Progenitor cell of endocrine pancreas (in vitro differentiated cells): ENCODE data around the gene ZNF148. TPM values are rescaled to one million over a fixed set of nuclear protein-coding genes. Genes with fewer than 3 reads are reported as not detected.
A peak's percentile ranks its signal among the peaks of the same experiment; 100 is the strongest.

Experiments used
- DNase-seq: peaks from one replicate; pipeline ENCODE4 v3.0.0; 2021; ENCODE audit warnings: low spot score; ENCODE audit not compliant: unreplicated experiment
- H3K27ac Mint-ChIP-seq: 2 replicates; pipeline ENCODE4 v1.8.0; 2021; ENCODE audit warnings: mild to moderate bottlenecking, moderate library complexity, mixed read lengths
- H3K27me3 Mint-ChIP-seq: 2 replicates; pipeline ENCODE4 v1.8.0; 2021; ENCODE audit warnings: mixed read lengths
- H3K36me3 Mint-ChIP-seq: 2 replicates; pipeline ENCODE4 v1.8.0; 2022; ENCODE audit warnings: mixed read lengths; ENCODE audit not compliant: insufficient read depth
- H3K4me1 Mint-ChIP-seq: 2 replicates; pipeline ENCODE4 v1.8.0; 2021; ENCODE audit warnings: low read depth, mixed read lengths
- H3K4me3 Mint-ChIP-seq: 2 replicates; pipeline ENCODE4 v1.8.0; 2021; ENCODE audit warnings: low read depth, mild to moderate bottlenecking, moderate library complexity, mixed read lengths
- H3K9me3 Mint-ChIP-seq: 2 replicates; pipeline ENCODE4 v1.8.0; 2021; ENCODE audit warnings: low read depth, mixed read lengths
- total RNA-seq: library from RNA; stranded (reverse); gene quantifications from 2 replicates; pipeline ENCODE4 v1.2.1, GENCODE V29; 2021
- TF ChIP-seq, protein P1 (sequence below): fragments of 200-600 bp; sonication (generic); IDR thresholded peaks from one replicate; pipeline ENCODE4 v1.5.0; 2021; ENCODE audit warnings: antibody characterized with exemption, mild to moderate bottlenecking; ENCODE audit not compliant: unreplicated experiment

Gene ZNF148
- total RNA-seq, 1 donor from 2014 or later, result 48.6 TPM

DNA sequence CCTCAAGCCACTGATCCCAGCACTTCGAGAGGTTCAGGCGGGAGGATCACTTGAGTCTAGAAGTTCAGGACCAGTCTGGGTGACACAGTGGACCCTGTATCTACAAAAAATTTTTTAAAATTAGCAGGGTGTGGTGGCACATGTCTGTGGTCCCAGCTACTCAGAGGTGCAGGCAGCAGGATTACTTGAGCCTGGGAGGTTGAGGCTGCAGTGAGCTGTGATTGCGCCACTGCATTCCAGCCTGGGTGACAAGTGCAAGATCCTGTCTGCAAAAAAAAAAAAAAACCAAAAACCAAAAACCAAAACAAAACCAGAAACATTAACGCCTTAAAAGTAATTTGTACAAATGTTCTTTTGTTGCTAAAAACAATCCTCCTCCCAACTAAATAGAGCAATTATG, 134.6 kb downstream of the ZNF148 start:
- TF ChIP-seq, protein P1, sequence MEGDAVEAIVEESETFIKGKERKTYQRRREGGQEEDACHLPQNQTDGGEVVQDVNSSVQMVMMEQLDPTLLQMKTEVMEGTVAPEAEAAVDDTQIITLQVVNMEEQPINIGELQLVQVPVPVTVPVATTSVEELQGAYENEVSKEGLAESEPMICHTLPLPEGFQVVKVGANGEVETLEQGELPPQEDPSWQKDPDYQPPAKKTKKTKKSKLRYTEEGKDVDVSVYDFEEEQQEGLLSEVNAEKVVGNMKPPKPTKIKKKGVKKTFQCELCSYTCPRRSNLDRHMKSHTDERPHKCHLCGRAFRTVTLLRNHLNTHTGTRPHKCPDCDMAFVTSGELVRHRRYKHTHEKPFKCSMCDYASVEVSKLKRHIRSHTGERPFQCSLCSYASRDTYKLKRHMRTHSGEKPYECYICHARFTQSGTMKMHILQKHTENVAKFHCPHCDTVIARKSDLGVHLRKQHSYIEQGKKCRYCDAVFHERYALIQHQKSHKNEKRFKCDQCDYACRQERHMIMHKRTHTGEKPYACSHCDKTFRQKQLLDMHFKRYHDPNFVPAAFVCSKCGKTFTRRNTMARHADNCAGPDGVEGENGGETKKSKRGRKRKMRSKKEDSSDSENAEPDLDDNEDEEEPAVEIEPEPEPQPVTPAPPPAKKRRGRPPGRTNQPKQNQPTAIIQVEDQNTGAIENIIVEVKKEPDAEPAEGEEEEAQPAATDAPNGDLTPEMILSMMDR, result no peak
- no peak for DNase-seq
- Mint-ChIP-seq H3K27ac (no peak overlapping the region), H3K4me3 (no peak overlapping the region), H3K27me3 (no peaks in the 10 kb centered on the region), H3K4me1 (no peaks in the 10 kb centered on the region), H3K9me3 (no peaks in the 10 kb centered on the region), H3K36me3 (peaks cover 11% of the 10 kb centered on the region)

DNA sequence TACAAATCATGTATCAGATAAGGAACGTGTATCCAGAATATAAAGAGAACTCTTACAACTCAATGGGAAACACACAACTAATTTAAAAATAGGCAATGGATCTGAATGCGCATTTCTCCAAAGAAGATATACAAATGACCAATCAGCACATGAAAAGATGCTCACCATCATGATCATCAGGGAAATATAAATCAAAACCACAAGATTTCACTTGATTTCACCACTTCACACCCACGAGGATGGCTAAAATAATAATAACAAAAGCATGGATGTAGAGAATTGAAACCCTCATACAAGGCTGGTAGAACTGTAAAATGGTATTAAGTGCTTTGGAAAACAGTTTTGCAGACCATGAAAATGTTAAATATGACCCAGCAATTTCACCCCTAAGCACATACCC, 135.9 kb downstream of the ZNF148 start:
- Mint-ChIP-seq H3K27ac (no peak overlapping the region), H3K4me3 (no peak overlapping the region), H3K27me3 (no peaks in the 10 kb centered on the region), H3K4me1 (no peaks in the 10 kb centered on the region), H3K36me3 (peaks cover 8% of the 10 kb centered on the region), H3K9me3 (no peaks in the 10 kb centered on the region)
- no peak for DNase-seq
- TF ChIP-seq, protein P1, result no peak

DNA sequence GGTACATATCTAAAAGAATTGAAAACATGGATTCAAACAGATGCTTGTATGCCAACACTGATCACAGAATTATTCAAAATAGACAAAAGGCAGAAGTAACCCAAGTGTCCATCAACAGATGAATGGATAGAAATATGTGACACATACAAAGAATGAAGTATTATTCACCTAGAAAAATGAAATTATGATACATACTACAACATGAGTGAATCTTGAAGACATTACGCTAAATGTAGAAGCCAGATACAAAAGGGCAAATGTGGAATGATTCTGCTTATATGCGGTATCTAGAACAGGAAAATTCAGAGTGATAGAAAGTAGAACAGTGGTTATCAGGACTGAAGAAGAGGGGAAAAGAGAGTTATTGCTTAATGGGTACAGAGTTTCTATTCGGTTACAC, 136.4 kb downstream of the ZNF148 start:
- no peaks in the 10 kb centered on the region for H3K4me1 Mint-ChIP-seq
- no peak for DNase-seq
- H3K27ac Mint-ChIP-seq, result no peak overlapping the region
- TF ChIP-seq, protein P1, result no peak
- peaks cover 8% of the 10 kb centered on the region for H3K36me3 Mint-ChIP-seq
- H3K4me3 Mint-ChIP-seq, result no peak overlapping the region
- H3K9me3 Mint-ChIP-seq, result no peaks in the 10 kb centered on the region
- no peaks in the 10 kb centered on the region for H3K27me3 Mint-ChIP-seq

DNA sequence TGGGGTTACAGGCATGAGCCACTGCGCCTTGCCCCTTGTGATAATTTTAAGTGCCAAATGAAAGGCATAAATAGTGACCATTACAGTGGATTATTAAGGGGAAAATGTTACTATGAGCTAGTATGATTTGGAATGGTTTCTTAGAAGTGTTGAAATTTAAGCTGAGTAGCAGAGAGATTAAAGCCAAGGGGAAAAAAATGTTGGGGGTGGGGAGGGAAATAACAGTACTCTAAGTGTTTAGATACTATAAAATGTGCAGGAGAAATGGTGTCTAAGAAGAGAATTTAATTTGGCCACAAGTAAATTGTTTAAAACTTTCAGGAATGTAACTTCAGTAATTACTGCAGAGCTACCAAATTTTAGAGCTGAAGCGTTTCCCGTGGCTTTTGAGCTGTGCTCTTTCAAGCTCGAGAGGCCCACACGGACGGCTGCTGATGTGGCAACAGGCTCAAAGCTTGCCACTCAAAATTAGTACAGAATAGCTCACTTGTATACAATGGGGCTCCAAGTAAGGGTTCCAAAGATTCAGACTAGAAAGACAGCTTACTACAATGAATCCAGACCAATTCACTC, 138.7 kb downstream of the ZNF148 start:
- DNase-seq, result no peak
- H3K9me3 Mint-ChIP-seq, result no peaks in the 10 kb centered on the region
- no peaks in the 10 kb centered on the region for H3K27me3 Mint-ChIP-seq
- peaks cover 4% of the 10 kb centered on the region for H3K4me1 Mint-ChIP-seq
- peaks cover 20% of the 10 kb centered on the region for H3K36me3 Mint-ChIP-seq
- TF ChIP-seq, protein P1, result no peak
- no peak overlapping the region for H3K4me3 Mint-ChIP-seq
- peak overlapping the region; percentile 14 for H3K27ac Mint-ChIP-seq

DNA sequence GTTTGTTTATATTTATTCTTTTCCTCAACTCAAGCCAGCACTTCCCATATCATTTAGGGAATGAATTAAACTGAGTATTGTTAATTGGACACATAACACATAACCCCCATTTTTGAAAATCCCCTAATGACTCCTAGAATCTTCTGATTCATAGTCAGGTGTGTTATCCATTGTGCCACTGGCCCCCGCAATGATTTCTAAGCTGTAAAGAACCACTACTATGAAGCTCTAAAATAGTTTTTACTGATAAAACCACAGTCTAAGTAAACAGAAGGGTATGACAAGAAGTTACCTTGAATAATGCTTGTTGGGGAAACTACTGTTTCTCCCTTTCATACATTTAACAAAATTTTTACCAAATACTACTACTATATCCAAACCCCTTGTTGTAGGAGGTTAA, 140.3 kb downstream of the ZNF148 start:
- Mint-ChIP-seq H3K4me3 (no peak overlapping the region), H3K27ac (no peak overlapping the region), H3K36me3 (peaks cover 21% of the 10 kb centered on the region), H3K9me3 (no peaks in the 10 kb centered on the region), H3K27me3 (no peaks in the 10 kb centered on the region), H3K4me1 (peaks cover 4% of the 10 kb centered on the region)
- TF ChIP-seq, protein P1, result no peak
- DNase-seq, result no peak
